K562 (cell line): ENCODE results near the gene PSMC2. TPM values are rescaled to one million over a fixed set of nuclear protein-coding genes. Genes with fewer than 3 reads are reported as not detected.

Experiments
- ATAC-seq: fragments of 200-7000 bp; cut with Tn5 transposase; 3 replicates; pipeline ENCODE4 v1.9.1; 2020; ENCODE audit warnings: moderate library complexity
- BruUV-seq: library from RNA; stranded (reverse); fragments of 400-500 nt; replicated peaks from 2 replicates; lab custom pipeline; 2021; lab: Mats Ljungman, UMichigan
- CTCF ChIA-PET: fragments of 300-600 bp; formaldehyde crosslinking; extraction: SDS; loops from one replicate; lab custom pipeline; 2021; ENCODE audit warnings: low intra/inter-chr PET ratio; lab: Yijun Ruan, JAX
- POLR2A ChIA-PET: fragments of 300-600, 350-650 bp; sonication (Branson Sonifier 250); formaldehyde crosslinking; extraction: SDS; loops from one replicate; lab custom pipeline; 2021; ENCODE audit warnings: antibody characterized with exemption, inconsistent platforms; lab: Yijun Ruan, JAX
- DNase-seq, 4 experiments: peaks; one replicate each; pipeline versions ENCODE4 v3.0.0 to v3.0.0-alpha.2; 2011 to 2018; ENCODE audit warnings: low spot score in 3 of 4, mixed read lengths in 3 of 4; ENCODE audit errors: extremely low read depth in 1 of 4
- FAIRE-seq: peaks from 2 replicates; lab custom pipeline; 2011; peaks lifted over from hg19 to GRCh38; lab: Jason Lieb, UNC
- H2AFZ ChIP-seq: 2 replicates; pipeline ENCODE4 v1.6.0; 2011; ENCODE audit warnings: low read depth, low read length, control low read depth, inconsistent platforms
- H3K27ac ChIP-seq: fragments of 200-600 bp; 3 replicates; pipeline ENCODE4 v1.8.0; 2011; ENCODE audit warnings: low read depth, mild to moderate bottlenecking, control low read depth, inconsistent platforms, low read length, moderate library complexity, mixed read lengths; ENCODE audit errors: extremely low read depth
- H3K27me3 ChIP-seq, 2 experiments: fragments of 300-600 bp in 1 of 2; 2 replicates in 1 of 2; 3 replicates in 1 of 2; pipeline versions ENCODE4 v1.6.0 to v1.8.0; 2011; ENCODE audit warnings: inconsistent platforms in 2 of 2, low read length in 2 of 2, mild to moderate bottlenecking in 1 of 2, mixed read lengths in 1 of 2, moderate library complexity in 1 of 2; ENCODE audit not compliant: control insufficient read depth in 2 of 2, insufficient read depth in 2 of 2
- H3K36me3 ChIP-seq: fragments of 300-600 bp; 3 replicates; pipeline ENCODE4 v1.8.0; 2011; ENCODE audit warnings: mild to moderate bottlenecking, low read length, inconsistent platforms; ENCODE audit not compliant: control insufficient read depth, insufficient read depth
- H3K4me1 ChIP-seq, 2 experiments: fragments of 200-600 bp in 1 of 2; replicated peaks in 1 of 2; 2 replicates in 1 of 2; 3 replicates in 1 of 2; pipeline versions ENCODE4 v1.5.1 to v1.8.0; 2011; ENCODE audit warnings: inconsistent platforms in 2 of 2, low read length in 2 of 2, mild to moderate bottlenecking in 1 of 2, mixed read lengths in 1 of 2, moderate library complexity in 1 of 2; ENCODE audit not compliant: control insufficient read depth in 2 of 2, insufficient read depth in 2 of 2
- H3K4me2 ChIP-seq: 2 replicates; pipeline ENCODE4 v1.6.1; 2011; ENCODE audit warnings: low read length, control low read depth, inconsistent platforms, mixed read lengths; ENCODE audit not compliant: insufficient read depth
- H3K4me3 ChIP-seq: fragments of 200-600 bp; sonication (generic), shearing (Covaris generic); 2 replicates; pipeline ENCODE4 v1.5.1; 2016; ENCODE audit warnings: control low read depth, inconsistent platforms
- H3K79me2 ChIP-seq: fragments of 200-600 bp; 3 replicates; pipeline ENCODE4 v1.8.0; 2011; ENCODE audit warnings: low read length, inconsistent platforms; ENCODE audit not compliant: control insufficient read depth, insufficient read depth
- H3K9ac ChIP-seq, 2 experiments: 2 replicates each; pipeline versions ENCODE4 v1.6.0 to v1.6.1; 2011; ENCODE audit warnings: low read depth in 2 of 2, low read length in 2 of 2, control low read depth in 1 of 2, inconsistent platforms in 1 of 2, mild to moderate bottlenecking in 1 of 2, mixed read lengths in 1 of 2; ENCODE audit not compliant: insufficient read depth in 1 of 2
- H3K9me1 ChIP-seq: one replicate; pipeline ENCODE4 v1.6.0; 2011; ENCODE audit warnings: inconsistent platforms, mild to moderate bottlenecking, low read length, moderate library complexity; ENCODE audit not compliant: control insufficient read depth, insufficient read depth
- H3K9me3 ChIP-seq: replicated peaks from 2 replicates; pipeline ENCODE4 v1.5.1; 2011; ENCODE audit warnings: low read depth, low read length, inconsistent platforms; ENCODE audit not compliant: control insufficient read depth, insufficient read depth
- H4K20me1 ChIP-seq: replicated peaks from 2 replicates; pipeline ENCODE4 v1.6.1; 2011; ENCODE audit warnings: low read length, inconsistent platforms, mixed read lengths; ENCODE audit not compliant: control insufficient read depth, insufficient read depth
- CBX1 ChIP-seq: sonication (generic); IDR thresholded peaks from 2 replicates; pipeline ENCODE4 v1.6.1; 2016; ENCODE audit warnings: antibody characterized with exemption, low read depth, mild to moderate bottlenecking
- DDX20 ChIP-seq: fragments of 450-650 bp; IDR thresholded peaks from 2 replicates; pipeline ENCODE4 v1.6.1; 2016; ENCODE audit warnings: missing genetic modification characterization, low read depth, mild to moderate bottlenecking, missing compliant biosample characterization, moderate library complexity
- HDGF ChIP-seq: fragments of 450-650 bp; IDR thresholded peaks from 2 replicates; pipeline ENCODE4 v1.6.1; 2016
- MBD2 ChIP-seq: sonication (generic); IDR thresholded peaks from 2 replicates; pipeline ENCODE4 v1.6.1; 2016; ENCODE audit warnings: low read depth, borderline replicate concordance
- MCM2 ChIP-seq: fragments of 450-650 bp; IDR thresholded peaks from 2 replicates; pipeline ENCODE4 v1.6.1; 2017; ENCODE audit warnings: low read depth, mild to moderate bottlenecking
- NCOA2 ChIP-seq, 2 experiments: fragments of 450-650 bp; IDR thresholded peaks; 2 replicates each; pipeline ENCODE4 v1.6.1; 2018; ENCODE audit warnings: mild to moderate bottlenecking in 2 of 2, moderate library complexity in 1 of 2; ENCODE audit not compliant: partially characterized antibody in 2 of 2
- NCOR1 ChIP-seq: fragments of 450-650 bp; IDR thresholded peaks from 2 replicates; pipeline ENCODE4 v1.6.1; 2016; ENCODE audit warnings: mild to moderate bottlenecking, moderate library complexity
- POLR2A ChIP-seq: fragments of 450-650 bp; conservative IDR thresholded peaks from 2 replicates; pipeline ENCODE4 v1.6.1; 2016
- RBM25 ChIP-seq: fragments of 200-400 bp; formaldehyde crosslinking; IDR thresholded peaks from 2 replicates; pipeline ENCODE4 v1.6.1; 2018; ENCODE audit warnings: low read length, low read depth, moderate library complexity; ENCODE audit not compliant: severe bottlenecking
- TCF15 ChIP-seq: fragments of 250-450 bp; sonication (Bioruptor Pico); IDR thresholded peaks from 2 replicates; pipeline ENCODE4 v1.8.0; 2022; ENCODE audit warnings: moderate library complexity, mild to moderate bottlenecking, inconsistent platforms
- TCFL5 ChIP-seq: fragments of 250-450 bp; sonication (Bioruptor Pico); conservative IDR thresholded peaks from 2 replicates; pipeline ENCODE4 v1.6.1; 2021; ENCODE audit warnings: mild to moderate bottlenecking, moderate library complexity, matching md5 sums
- WHSC1 ChIP-seq: IDR thresholded peaks from one replicate; pipeline ENCODE4 v1.6.1; 2012; ENCODE audit warnings: low read length, control low read depth, inconsistent platforms
- ZFP36 ChIP-seq: fragments of 150-350 bp; IDR thresholded peaks from 2 replicates; pipeline ENCODE4 v1.6.1; 2018; ENCODE audit warnings: low read length, low read depth; ENCODE audit not compliant: partially characterized antibody
- ZNF184 ChIP-seq: sonication (generic); formaldehyde crosslinking; IDR thresholded peaks from 2 replicates; pipeline ENCODE4 v1.5.0; 2020; ENCODE audit warnings: missing genetic modification reagents
- ZNF3 ChIP-seq: fragments of 250-450 bp; sonication (Bioruptor Pico); IDR thresholded peaks from 2 replicates; pipeline ENCODE4 v1.5.0; 2021; ENCODE audit warnings: mild to moderate bottlenecking, moderate library complexity
- WGBS: fragments of 100-300 bp; shearing (Covaris generic); methylation state at CpG from one replicate; pipeline ENCODE4 v1.1.6; 2016; ENCODE audit warnings: low coverage, mixed read lengths; ENCODE audit not compliant: insufficient coverage; ENCODE audit errors: missing lambda C conversion rate; 5-methylcytosine and 5-hydroxymethylcytosine counted together
- in situ Hi-C: fragments of 300-500 bp; cut with MboI; formaldehyde crosslinking; loops from 4 replicates; pipeline ENCODE4 v1.15.0; 2018; ENCODE audit warnings: inconsistent platforms, mixed read lengths
- intact Hi-C: fragments of 100-400 bp; cut with micrococcal nuclease; formaldehyde crosslinking; loops from 2 replicates; pipeline ENCODE4 v1.14.2; 2022
- polyA plus RNA-seq, 8 experiments: library from polyadenylated mRNA; depleted of rRNA in 4 of 8; stranded (reverse) in 5 of 8; unstranded in 3 of 8; fragments of >200 nt; fragmentation: Nextera tagmentation in 2 of 8; fragmentation: Illumina TruSeq in 1 of 8; extraction: Ambion mirVana in 2 of 8; extraction: Trizol in 1 of 8; gene quantifications; 2 replicates each; pipeline versions ENCODE4 v1.2.1 to v1.2.3, GENCODE V29; 2011 to 2014; ENCODE audit warnings: inconsistent platforms in 1 of 8, missing spikeins in 1 of 8
- total RNA-seq, 7 experiments: library from RNA; depleted of rRNA in 6 of 7; stranded (reverse); fragments of >200 nt in 6 of 7; fragmentation: Illumina TruSeq in 2 of 7; extraction: Trizol in 2 of 7; gene quantifications; 2 replicates each; pipeline versions ENCODE4 v1.2.1 to v1.2.3, GENCODE V29; 2011 to 2021; ENCODE audit warnings: low replicate concordance in 1 of 7
- TF ChIP-seq, protein P1 (sequence below): fragments of 150-350 bp; conservative IDR thresholded peaks from 2 replicates; pipeline ENCODE4 v1.6.1; 2014; ENCODE audit warnings: low read length
- TF ChIP-seq, protein P2 (sequence below), 2 experiments: IDR thresholded peaks in 1 of 2; conservative IDR thresholded peaks in 1 of 2; 2 replicates each; pipeline ENCODE4 v1.6.1; 2016; ENCODE audit warnings: low read depth in 2 of 2, mild to moderate bottlenecking in 1 of 2, missing compliant biosample characterization in 1 of 2, missing genetic modification characterization in 1 of 2, moderate library complexity in 1 of 2

PSMC2 gene
- total and polyA plus RNA-seq, 9 of the 15 experiments (the other 6 are each of a cell fraction or from before 2014, with no cell fraction given) = 316 to 1,105 (median 511) TPM

DNA sequence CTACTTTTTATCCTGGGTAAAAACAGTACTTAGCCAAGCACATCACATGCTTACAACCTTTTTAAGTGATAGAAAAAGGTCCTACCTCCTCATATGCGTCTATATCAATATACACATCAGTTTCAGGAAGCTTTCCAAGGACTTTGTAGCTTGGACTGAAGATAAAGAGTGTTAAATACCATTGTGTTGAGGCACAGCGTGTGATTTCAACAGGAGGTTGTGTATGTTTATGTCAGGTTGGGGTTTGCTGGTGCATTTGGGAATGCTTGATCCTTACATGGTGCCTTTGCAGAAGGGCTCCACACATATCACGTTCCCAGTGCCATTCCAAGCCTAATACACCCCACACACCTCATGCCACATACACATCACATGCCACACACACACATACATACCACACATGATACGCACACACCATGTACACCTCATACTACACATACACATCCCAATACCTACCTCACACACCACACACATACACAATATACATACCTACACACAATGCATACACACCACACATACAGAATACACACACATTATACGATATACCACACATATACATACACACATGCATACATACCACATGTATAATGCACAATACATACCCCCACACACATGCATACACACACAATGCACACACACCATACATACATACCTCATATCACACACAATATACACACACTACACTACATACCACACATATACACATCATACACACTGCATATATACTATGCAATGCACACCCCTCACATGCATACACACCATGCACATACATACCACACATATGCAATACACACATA, 33.1 kb downstream of the PSMC2 start:
- intact Hi-C loops (no loop called here), in situ Hi-C loops (no loop called here)
- peak overlapping the region; percentile 17; the same call in 1 of the 2 replicates for H3K4me2 ChIP-seq
- ChIA-PET POLR2A (interaction anchor here (1.0 to 1.4 kb wide), 4 partner anchors 10 to 64 kb away, joined by 4 to 5 read pairs (median 4); partner anchors contain the start of gene PSMC2), CTCF (no interaction called here)
- no peak overlapping the region for H3K9ac ChIP-seq
- no peaks in the 10 kb centered on the region; a peak in 1 of 5 replicates for H3K27me3 ChIP-seq
- no peaks in the 10 kb centered on the region; the same call in 2 of the 3 replicates for H3K36me3 ChIP-seq
- H2AFZ ChIP-seq = peak overlapping the region; percentile 41
- H3K79me2 ChIP-seq = no peaks in the 10 kb centered on the region
- 31% methylated on average over 5 of the region's 5 CpGs for WGBS
- no TSS peak for BruUV-seq
- no peak for DNase-seq
- no peaks in the 10 kb centered on the region; the same call in 1 of the 2 replicates for H3K9me3 ChIP-seq
- peaks cover 4 to 18% of the 10 kb centered on the region in 2 experiments; a peak in 4 of 5 replicates for H3K4me1 ChIP-seq
- FAIRE-seq = no peak
- H3K4me3 ChIP-seq = no peak overlapping the region
- H3K9me1 ChIP-seq = peaks cover 3% of the 10 kb centered on the region
- no peaks in the 10 kb centered on the region; the same call in 1 of the 2 replicates for H4K20me1 ChIP-seq
- no peak overlapping the region for H3K27ac ChIP-seq
- ATAC-seq = peak; percentile 9; the same call in 2 of the 3 replicates
- TF ChIP-seq CBX1 = no peak
- TF ChIP-seq, protein P1, sequence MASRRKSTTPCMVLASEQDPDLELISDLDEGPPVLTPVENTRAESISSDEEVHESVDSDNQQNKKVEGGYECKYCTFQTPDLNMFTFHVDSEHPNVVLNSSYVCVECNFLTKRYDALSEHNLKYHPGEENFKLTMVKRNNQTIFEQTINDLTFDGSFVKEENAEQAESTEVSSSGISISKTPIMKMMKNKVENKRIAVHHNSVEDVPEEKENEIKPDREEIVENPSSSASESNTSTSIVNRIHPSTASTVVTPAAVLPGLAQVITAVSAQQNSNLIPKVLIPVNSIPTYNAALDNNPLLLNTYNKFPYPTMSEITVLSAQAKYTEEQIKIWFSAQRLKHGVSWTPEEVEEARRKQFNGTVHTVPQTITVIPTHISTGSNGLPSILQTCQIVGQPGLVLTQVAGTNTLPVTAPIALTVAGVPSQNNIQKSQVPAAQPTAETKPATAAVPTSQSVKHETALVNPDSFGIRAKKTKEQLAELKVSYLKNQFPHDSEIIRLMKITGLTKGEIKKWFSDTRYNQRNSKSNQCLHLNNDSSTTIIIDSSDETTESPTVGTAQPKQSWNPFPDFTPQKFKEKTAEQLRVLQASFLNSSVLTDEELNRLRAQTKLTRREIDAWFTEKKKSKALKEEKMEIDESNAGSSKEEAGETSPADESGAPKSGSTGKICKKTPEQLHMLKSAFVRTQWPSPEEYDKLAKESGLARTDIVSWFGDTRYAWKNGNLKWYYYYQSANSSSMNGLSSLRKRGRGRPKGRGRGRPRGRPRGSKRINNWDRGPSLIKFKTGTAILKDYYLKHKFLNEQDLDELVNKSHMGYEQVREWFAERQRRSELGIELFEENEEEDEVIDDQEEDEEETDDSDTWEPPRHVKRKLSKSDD = no peak
- no peak for TF ChIP-seq MCM2
- TF ChIP-seq MBD2 = no peak
- no peak for TF ChIP-seq RBM25
- no peak for TF ChIP-seq ZFP36
- TF ChIP-seq TCFL5 (CRISPR knock-in tag) = no peak
- TF ChIP-seq HDGF = no peak
- TF ChIP-seq ZNF3 (CRISPR knock-in tag) = no peak
- TF ChIP-seq ZNF184 (CRISPR knock-in tag) = no peak
- no peak for TF ChIP-seq DDX20
- no peak for TF ChIP-seq NCOA2 (IDR thresholded peaks at IDR 0.05; ENCODE audit: partially characterized antibody in 2 of 2)
- TF ChIP-seq, protein P2, sequence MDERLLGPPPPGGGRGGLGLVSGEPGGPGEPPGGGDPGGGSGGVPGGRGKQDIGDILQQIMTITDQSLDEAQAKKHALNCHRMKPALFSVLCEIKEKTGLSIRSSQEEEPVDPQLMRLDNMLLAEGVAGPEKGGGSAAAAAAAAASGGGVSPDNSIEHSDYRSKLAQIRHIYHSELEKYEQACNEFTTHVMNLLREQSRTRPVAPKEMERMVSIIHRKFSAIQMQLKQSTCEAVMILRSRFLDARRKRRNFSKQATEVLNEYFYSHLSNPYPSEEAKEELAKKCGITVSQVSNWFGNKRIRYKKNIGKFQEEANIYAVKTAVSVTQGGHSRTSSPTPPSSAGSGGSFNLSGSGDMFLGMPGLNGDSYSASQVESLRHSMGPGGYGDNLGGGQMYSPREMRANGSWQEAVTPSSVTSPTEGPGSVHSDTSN (CRISPR knock-in tag; IDR thresholded peaks at IDR 0.05; ENCODE audit: low read depth) = no peak
- TF ChIP-seq, protein P2 (tag; conservative IDR thresholded peaks at IDR 0.05; ENCODE audit: low read depth) = no peak
- 0 out of 2 replicates have a peak, but pooled peaks have one; percentile 8 for TF ChIP-seq NCOR1
- no peak for TF ChIP-seq TCF15
- TF ChIP-seq POLR2A = no peak
- TF ChIP-seq WHSC1 = no peak
